PFSK-1 (cell line): Measurements from ENCODE around the gene TPRG1.

Experiments used
- FOXP2 ChIP-seq: optimal IDR thresholded peaks from 2 replicates; pipeline ENCODE3; 2011; ENCODE audit warnings: borderline replicate concordance, control low read depth, inconsistent platforms; ENCODE audit not compliant: insufficient read depth; ENCODE audit errors: extremely low read length, extremely low read depth
- POLR2AphosphoS5 ChIP-seq: IDR thresholded peaks from 2 replicates; pipeline ENCODE4 v1.6.1; 2012; ENCODE audit warnings: low read depth, mild to moderate bottlenecking, control low read depth, low read length, moderate library complexity
- SIN3A ChIP-seq: IDR thresholded peaks from 2 replicates; pipeline ENCODE4 v1.6.1; 2012; ENCODE audit warnings: mild to moderate bottlenecking, low read length, moderate library complexity, borderline replicate concordance; ENCODE audit not compliant: insufficient read depth
- TAF1 ChIP-seq: IDR thresholded peaks from 2 replicates; pipeline ENCODE4 v1.6.1; 2012; ENCODE audit warnings: low read length, control low read depth, borderline replicate concordance; ENCODE audit not compliant: insufficient read depth
- TF ChIP-seq, protein P1 (sequence below), 2 experiments: IDR thresholded peaks; 2 replicates each; pipeline versions ENCODE4 v1.6.1 to v1.8.0; 2011 to 2012; ENCODE audit warnings: low read depth in 2 of 2, low read length in 2 of 2, control low read depth in 1 of 2, inconsistent platforms in 1 of 2, mild to moderate bottlenecking in 1 of 2, moderate library complexity in 1 of 2; ENCODE audit not compliant: insufficient read depth in 1 of 2

Gene TPRG1

DNA sequence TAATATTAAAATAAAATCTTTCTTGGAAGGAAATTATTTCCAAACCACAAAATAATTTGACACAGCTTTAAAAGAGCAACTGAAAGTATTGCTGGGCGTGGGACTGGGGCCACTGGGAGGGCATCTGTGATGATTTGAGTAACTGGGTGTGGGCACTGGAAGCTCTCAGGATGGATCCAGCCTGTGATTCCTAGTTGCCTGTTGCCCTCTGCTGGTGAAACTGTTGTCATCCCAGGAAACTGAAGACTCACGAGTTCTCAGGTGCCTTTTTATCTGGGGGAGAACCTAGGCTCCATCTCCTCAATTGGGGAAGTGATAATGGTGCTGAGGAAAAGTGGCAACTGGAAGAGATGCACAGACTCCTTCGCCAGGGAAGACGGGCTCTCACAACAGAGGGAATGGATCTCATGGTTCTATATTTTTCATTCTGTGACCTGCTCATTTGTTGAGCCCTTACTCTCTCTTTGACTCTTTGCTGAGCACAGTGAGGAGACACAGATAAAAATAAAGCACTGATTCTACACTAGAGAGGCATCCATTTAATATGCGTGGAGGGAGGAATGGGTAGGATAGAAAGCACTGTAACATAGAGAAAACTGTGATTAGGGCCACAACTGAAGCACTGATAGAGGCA is 61.6 kb downstream of the TPRG1 start:
- no peak for TF ChIP-seq POLR2AphosphoS5

DNA sequence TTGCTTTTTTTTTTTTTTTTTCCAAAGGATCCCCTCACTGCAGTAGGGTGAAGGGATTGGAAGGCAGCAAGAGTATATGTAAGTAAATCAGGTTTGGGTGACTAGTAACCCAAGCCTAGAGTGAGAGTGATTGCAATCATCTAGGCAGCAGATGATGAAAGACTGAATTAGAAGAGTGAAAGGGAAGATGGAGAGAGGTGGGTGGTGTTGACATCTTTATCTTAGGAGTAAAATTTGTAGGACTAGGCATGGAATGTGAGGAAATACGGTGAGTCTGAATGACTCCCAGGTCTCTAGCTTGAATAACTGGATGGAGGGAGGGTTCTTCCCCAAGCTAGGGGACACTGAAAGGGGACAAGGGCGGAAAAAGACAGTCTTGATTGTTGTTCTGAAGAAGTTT is 63.4 kb downstream of the TPRG1 start:
- no peak for TF ChIP-seq POLR2AphosphoS5
- no peak for TF ChIP-seq FOXP2
- TF ChIP-seq, protein P1, sequence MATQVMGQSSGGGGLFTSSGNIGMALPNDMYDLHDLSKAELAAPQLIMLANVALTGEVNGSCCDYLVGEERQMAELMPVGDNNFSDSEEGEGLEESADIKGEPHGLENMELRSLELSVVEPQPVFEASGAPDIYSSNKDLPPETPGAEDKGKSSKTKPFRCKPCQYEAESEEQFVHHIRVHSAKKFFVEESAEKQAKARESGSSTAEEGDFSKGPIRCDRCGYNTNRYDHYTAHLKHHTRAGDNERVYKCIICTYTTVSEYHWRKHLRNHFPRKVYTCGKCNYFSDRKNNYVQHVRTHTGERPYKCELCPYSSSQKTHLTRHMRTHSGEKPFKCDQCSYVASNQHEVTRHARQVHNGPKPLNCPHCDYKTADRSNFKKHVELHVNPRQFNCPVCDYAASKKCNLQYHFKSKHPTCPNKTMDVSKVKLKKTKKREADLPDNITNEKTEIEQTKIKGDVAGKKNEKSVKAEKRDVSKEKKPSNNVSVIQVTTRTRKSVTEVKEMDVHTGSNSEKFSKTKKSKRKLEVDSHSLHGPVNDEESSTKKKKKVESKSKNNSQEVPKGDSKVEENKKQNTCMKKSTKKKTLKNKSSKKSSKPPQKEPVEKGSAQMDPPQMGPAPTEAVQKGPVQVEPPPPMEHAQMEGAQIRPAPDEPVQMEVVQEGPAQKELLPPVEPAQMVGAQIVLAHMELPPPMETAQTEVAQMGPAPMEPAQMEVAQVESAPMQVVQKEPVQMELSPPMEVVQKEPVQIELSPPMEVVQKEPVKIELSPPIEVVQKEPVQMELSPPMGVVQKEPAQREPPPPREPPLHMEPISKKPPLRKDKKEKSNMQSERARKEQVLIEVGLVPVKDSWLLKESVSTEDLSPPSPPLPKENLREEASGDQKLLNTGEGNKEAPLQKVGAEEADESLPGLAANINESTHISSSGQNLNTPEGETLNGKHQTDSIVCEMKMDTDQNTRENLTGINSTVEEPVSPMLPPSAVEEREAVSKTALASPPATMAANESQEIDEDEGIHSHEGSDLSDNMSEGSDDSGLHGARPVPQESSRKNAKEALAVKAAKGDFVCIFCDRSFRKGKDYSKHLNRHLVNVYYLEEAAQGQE (IDR thresholded peaks at IDR 0.05; ENCODE audit: insufficient read depth in 1 of 2, low read depth in 2 of 2, low read length in 2 of 2), result no peak
- TF ChIP-seq TAF1, result no peak
- no peak for TF ChIP-seq SIN3A

DNA sequence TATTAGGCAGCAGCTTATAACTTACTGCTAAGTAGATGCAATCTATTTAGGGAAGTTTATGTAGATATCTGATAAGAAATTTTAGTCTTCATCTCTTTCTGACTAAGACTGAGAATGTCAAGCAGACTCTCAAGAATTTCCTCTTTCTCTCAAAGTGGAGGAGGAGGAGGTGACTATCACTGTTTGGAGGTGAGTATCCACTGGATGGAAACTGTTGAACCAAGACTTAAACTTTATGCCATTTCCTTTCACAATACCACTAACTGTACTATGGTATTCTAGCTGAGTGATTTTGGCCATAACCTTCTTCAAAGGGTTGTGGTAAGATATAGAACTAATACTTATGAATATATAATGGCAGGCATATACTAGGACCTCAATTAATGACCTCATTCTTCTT is 64.6 kb downstream of the TPRG1 start:
- TF ChIP-seq, protein P1 (IDR thresholded peaks at IDR 0.05; ENCODE audit: insufficient read depth in 1 of 2, low read depth in 2 of 2, low read length in 2 of 2), result no peak
- TF ChIP-seq POLR2AphosphoS5 (no peak), TAF1 (no peak), FOXP2 (no peak), SIN3A (no peak)

DNA sequence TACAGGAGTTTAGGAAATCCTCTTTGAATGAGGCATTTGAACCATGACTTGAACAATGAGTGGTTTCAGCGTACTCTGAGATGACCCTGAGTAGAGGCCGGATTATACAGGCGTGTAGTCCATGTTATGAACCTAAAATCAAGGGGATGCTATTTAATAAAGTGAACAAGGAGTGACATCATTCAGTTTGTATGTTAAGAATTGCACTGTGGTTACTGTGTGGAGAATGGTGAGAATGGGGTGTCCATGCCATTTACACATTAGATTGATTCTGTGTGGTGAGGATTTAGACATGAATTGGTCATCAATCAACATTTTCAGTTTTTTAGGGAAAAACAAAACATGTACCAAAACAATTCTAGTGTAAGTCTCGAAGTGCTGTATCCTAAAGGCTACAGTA is 65.8 kb downstream of the TPRG1 start:
- TF ChIP-seq TAF1 (no peak), FOXP2 (no peak)

DNA sequence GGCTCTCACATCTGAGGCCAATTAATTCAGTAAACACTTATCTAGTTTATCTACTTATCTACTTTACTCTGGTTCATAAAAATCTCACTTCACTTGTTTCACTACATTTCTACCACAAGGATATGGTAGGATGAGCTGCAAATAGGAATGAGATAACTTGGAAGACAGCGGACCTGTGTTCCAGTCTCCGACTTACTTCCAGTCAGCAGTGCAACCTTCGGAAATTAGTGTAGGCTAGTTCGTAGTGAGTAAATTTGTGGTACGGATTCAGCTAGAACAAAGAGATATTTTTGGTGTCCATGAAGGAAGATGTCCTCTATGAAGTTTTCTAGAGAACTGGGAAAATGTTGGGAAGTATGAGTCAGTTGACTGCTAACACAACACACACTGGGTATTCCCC is 66.3 kb downstream of the TPRG1 start:
- TF ChIP-seq TAF1 (no peak), SIN3A (no peak), FOXP2 (no peak), POLR2AphosphoS5 (no peak)
- TF ChIP-seq, protein P1 (IDR thresholded peaks at IDR 0.05; ENCODE audit: insufficient read depth in 1 of 2, low read depth in 2 of 2, low read length in 2 of 2), result no peak

DNA sequence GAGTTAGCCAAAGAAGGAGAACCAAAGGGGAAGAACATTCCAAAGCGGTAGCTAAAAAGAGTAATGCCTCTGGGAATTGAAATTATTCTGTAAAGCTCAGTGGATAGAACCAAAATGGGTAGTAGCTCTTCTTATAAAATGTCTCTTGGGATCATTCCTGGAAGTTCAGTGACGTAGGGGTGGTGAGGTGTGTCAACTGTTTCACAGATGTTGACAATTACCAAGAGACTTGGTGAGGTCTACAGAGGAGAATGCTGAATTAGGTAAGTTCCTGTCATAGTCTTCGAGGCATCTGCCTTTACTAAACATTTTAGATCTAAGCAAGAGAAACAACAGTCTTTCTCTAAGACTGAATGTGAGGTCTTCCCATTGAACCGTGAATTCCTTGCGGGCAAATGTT is 67.8 kb downstream of the TPRG1 start:
- TF ChIP-seq POLR2AphosphoS5 (no peak), TAF1 (no peak), SIN3A (no peak), FOXP2 (no peak)
- TF ChIP-seq, protein P1 (IDR thresholded peaks at IDR 0.05; ENCODE audit: insufficient read depth in 1 of 2, low read depth in 2 of 2, low read length in 2 of 2), result no peak
